Myocyte (in vitro differentiated cells): Measurements from ENCODE around the gene CYP3A7. TPM values are rescaled to one million over a fixed set of nuclear protein-coding genes. Genes with fewer than 3 reads are reported as not detected.
"Not testable (repeated sequence)": the region's sequence is repeated elsewhere in the genome, so short reads cannot be mapped to it uniquely, and the experiment has no call there.

Source experiments
- DNase-seq: peaks from one replicate; pipeline ENCODE4 v3.0.0-alpha.2; 2012; ENCODE audit warnings: low read depth
- total RNA-seq: library from RNA; depleted of rRNA; stranded (reverse); fragments of >200 nt; gene quantifications from 2 replicates; pipeline ENCODE4 v1.2.3, GENCODE V29; 2014

Gene CYP3A7
- total RNA-seq, 1 donor from 2014 or later = 0.29 TPM

DNA sequence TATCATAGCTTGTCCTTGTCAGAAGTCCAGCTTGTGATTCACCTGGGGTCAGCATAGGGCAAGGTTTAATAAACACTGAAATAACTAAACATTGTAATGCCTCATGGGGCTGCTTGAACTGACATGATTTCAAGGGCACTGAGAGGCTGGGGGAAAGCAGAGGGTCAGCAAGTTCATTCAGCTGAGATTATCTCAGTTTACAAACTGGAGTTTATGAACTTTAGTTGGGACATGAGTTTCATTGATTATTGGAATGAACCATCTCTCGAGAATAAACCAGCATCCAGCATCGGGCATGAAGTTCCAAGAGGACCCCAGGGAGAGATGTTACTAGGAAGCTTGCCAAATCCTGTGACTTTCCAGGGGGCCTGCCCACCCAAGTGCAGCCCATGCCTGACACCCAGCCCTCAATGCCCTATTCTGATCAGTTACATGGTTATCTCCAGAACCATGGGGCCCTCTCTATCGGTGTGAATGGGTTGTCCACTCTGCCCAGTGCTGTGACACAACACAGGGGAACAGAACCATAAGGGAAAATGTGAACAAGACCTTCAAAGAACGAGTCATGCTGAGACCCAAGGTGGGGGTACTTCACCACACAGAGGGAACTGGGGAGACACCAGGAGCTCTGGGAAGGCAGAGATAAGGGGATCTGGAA lies 7.9 kb upstream of the CYP3A7 start:
- DNase-seq = no peak

DNA sequence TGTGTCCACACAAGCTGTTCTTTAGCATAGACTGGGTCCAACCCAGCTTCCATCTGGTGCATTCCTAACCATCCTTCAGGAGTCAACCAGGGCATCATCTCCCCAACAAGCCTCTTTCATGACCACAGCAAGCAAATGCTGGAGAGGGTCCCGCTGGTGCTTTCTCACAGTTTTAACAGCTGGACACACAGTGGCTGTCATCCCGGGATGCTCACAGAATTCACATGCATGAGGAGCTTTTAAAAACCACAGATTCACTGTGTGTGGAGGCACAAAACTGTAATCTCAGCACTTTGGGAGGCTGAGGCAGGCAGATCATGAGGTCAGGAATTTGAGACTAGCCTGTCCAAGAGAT lies 6.4 kb upstream of the CYP3A7 start:
- peak; percentile 91 for DNase-seq

DNA sequence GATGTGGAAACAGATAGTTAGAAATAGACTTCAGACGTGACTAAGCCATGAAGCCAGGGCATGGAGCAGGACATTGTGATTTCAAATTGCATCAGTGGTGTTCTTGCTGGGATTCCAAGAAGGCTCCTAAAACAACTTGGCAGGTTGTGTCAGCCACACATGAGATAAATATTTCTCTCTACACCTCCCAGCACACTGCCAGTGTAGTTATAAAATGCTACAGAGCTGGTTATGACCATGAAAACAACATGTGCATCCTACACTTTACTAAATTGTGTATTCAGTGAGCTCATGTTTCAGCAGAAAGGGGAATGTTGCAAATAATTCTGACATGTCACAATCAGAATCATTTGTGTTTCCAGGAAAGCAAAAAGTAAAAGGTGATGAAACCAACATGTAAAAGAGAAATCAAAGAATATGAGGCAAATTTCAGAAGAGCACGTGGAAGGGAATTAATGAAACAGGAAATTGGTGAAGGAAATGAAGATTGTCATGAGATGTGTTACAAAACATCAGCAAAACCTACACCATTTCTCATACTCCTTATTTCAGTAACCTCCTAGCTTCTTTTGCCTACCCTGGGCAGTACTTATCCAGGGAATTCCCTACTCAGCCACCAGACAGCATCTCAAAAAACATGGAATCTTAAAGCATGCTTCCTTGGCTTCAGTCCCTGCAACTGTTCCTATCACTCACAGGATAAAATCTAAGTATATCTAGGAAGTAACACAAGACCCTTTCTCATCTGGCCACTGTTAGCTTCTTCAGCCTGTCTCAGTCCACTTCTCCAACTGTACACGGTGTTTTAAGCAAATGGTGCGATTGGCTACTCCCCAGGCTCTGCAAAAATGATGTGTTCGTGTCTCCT lies 5.8 kb upstream of the CYP3A7 start:
- peak; percentile 99 for DNase-seq

DNA sequence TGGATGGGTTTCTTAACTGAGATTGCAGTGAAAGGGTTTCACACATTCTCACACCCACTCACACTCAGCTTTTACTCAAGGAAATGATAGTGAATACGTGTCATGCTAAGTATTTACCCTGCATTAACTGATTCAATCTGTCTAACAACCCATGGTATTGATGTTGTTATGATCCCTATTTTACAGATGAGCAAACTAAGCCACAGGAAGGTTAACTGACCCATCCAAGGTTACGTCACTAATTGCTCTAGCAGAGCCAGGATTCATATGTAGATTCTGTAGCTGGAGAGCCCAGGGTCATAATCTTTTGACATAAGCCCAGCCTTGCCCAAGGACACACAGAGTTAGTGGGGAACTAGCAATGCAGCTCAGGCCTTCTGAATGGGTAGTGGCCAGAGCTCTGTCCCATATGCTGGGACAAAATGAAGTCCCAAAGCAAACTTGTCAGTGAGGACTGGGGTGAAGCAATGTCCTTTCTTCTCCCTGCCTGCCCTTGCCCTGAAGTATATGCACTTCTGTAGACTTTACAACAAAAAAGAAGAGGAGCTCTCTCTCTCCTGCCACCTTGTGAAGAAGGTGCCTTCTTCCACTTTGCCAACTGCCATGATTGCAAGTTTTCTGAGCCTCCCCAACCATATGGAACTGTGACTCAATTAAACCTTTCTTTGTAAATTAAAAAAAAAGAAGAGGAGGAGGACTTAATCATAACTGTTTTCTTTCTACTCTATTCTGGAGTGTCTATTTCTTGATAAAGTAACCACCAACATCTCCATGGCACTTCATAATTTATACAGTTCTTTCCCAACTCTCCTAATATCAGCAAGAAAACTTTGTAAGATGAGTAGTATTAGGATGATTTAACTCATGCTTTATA lies 4.9 kb upstream of the CYP3A7 start:
- DNase-seq = no peak

DNA sequence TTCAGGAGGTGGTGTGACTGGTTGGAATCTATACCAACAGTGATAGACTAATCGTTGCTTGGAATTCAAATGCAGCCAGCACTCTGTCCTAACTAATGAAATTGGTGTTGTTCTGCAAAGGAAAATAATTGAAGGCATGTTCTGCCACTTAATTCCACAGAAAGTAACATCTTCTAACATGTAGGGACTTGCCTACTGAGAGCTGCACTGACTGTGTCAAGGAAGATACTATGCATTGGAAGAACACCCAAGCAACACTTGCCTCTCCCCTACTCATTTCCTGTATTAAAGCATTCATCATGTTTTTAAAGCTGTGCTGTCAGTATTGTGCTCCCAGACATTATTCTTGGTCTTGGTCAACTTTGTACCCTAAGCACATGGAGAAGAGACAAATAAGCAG lies 2.7 kb upstream of the CYP3A7 start:
- DNase-seq = no peak

DNA sequence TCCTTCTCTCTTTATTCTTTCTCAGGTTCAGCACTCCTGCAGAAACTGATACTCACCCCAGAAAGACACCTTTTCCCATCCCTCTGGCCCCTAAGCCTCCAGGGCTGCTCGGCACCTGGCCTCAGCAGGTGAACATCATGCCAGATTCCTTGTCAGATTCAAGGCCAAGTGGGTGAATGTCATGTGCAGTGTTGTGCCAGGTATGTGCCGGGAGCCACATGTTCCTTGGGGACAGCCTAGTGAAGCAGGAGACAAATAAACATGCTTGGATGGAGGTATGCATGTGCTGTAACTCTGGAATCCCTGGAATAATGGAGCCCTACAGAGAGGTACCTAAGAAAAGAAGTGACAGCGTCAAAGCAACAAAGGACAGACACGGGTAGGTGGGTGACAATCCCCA lies 1.7 kb upstream of the CYP3A7 start:
- DNase-seq = not testable (repeated sequence)

DNA sequence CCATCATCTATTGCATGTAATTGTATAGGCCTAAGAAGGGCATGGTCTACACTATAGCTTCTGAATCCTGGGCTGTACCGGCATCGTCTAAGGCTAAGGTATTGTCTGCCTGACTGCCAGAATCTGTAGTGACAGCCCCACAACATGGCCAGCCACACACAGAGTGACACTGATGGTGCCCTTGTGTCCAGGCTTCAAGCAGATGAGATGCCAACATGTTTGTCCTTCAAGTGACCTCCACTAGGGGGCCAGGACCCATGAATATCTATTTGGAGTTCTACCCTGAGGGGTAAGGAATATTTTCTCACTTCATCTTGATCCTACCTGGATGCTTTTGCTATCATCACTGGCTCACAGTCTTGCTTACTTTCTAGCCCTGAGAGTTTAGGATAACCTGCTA lies 1.5 kb downstream of the CYP3A7 start:
- DNase-seq = no peak

DNA sequence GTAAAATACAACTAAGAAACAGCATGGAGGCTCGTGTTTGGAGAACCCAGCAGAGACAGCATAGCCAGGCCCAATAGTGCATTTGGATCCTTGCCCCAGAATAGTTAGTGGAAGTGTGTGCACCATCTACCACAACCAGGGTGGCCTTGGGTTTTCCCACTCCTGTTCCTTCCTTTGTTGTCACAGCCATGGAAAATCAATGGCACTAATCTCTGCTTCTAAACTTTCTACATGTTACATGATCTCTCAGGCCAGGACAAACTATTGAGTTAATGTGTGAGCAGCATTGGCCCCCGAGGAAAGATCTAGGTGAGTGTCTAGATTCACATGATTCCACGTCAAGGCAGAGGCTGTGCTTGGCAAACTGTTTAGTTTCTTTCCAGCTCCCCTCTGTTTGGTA lies 2.0 kb downstream of the CYP3A7 start:
- DNase-seq = no peak

DNA sequence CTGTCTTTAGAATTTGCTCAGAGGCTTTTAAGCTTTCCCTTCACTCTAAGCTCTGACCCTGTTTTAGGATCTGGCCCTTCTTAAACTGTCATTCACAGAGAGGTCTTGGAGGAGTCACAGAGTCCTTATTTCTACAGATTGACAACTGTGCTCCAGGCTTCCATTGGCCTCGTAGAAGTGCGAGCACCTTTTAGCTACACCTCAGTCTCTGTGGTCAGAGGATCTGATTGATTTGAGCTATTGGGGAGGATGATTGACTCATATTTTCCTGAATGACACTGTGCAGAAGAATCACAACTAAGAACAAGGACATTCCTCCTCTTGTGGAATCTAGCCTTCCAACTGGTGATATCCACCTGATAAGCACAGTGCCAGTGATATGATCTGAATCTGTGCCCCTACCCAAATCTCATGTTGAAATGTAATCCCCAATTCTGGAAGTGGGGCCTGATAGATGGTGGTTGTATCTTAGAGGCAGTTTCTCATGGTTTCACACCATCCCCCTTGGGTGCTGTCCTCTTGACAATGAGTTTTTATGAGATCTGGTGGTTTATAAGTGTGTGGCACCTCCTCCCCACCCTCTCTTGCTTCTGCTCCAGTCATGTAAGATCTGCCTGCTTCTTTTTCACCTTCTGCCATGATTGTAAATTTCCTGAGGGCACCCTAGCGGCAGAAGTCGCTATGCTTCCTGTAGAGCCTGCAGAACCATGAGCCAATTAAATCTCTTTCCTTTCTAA lies 3.2 kb downstream of the CYP3A7 start:
- DNase-seq = no peak

DNA sequence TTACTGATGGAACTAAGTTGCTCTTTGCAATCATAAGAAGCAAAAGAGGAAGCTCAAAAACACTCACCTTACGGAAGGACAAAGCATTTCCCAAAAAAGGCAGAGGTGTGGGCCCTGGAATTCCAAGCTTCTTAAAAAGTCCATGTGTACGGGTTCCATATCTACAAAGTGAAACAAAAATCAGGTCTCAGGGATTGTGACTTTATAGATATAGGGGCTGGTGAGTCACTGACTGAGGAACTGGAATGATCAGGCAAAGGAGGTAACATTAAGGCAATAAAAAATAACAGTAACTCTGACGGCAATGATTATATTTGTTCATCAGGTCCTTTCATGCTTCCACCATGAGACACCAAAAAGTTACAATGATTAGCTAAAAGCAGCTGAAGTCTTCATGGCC lies 4.0 kb downstream of the CYP3A7 start:
- no peak for DNase-seq

DNA sequence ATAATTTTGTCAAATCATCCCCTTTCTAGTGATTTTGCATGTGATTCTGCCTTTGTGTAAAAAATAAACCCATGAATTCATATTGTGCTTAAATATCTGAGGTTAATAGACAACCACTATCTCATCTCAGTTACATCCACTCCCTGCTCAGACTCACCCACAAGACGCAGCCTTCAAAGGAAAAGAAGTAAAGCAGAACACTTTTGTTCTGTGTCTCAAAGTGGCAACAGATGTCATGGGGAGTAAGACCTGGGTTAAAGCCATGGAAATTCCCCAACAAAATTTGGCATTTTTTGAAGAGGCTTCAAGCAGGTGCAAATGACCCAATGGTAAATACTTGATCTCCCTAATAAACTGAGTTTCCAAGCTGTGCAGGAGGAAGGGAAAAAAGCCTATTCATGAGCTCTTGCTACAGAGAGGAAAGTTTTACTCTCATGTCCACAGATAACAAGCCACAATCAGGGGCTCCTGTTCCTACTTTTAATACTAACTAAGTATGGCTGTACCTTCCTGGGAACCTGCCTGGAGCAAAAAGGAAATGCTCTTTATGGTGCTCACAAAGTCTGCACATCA lies 4.7 kb downstream of the CYP3A7 start:
- peak; percentile 77 for DNase-seq

DNA sequence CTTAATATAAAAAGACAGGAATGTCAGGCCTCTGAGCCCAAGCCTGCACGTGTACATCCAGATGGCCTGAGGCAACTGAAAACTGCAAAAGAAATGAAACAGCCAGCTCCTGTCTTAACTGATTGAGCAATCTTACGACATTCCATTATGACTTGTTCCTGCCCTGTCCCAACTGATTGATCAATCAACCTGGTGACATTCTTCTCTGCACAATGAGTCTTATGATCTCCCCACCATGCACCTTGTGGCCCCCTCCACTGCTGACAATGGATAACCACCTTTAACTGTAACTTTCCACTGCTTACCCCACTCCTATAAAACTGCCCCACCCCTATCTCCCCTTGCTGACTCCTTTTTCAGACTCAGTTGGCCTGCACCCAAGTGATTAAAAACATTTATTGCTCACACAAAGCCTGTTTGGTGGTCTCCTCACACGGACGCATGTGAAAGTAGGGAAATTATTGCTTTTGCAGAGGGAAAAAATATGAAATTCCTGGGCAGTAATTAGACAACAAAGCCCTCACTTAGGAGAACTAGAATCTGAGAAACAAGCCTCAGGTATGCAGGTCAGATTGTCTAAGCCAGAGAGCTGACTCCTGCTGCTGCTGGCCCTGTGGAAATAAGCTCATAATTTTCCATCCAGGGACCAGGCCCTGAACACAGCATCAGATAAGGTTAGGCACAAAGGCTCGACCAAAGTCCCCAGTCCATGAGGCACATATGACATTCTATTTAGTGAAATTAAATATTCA lies 5.3 kb downstream of the CYP3A7 start:
- no peak for DNase-seq

DNA sequence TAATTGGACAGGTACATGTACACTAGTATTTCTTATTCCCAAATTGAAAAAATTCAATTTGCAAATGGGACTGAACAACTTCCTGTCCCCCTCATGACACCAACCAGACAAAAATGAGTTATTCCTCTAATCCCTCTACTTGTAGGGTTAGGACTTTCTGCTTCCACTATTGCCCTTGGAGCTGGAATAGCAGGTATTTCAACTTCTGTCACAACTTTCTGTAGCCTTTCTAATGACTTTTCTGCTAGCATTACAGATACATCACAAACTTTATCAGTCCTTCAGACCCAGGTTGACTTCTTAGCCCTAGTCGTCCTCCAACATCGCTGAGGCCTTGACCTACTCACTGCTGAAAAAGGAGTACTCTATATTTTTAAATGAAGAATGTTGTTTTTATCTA lies 6.4 kb downstream of the CYP3A7 start:
- no peak for DNase-seq

DNA sequence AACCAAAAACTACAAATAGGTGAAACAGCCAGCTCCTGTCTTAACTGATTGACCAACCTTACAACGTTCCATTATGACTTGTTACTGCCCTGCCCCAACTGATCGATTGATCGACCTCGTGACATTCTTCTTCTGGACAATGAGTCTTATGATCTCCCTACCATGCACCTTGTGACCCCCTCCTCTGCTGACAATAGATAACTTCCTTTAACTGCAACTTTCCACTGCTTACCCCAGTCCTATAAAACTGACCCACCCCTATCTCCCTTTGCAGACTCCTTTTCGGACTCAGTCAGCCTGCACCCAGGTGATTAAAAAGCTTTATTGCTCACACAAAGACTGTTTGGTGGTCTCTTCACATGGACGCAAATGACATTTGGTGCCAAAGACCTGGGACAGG lies 11.8 kb downstream of the CYP3A7 start:
- not testable (repeated sequence) for DNase-seq

DNA sequence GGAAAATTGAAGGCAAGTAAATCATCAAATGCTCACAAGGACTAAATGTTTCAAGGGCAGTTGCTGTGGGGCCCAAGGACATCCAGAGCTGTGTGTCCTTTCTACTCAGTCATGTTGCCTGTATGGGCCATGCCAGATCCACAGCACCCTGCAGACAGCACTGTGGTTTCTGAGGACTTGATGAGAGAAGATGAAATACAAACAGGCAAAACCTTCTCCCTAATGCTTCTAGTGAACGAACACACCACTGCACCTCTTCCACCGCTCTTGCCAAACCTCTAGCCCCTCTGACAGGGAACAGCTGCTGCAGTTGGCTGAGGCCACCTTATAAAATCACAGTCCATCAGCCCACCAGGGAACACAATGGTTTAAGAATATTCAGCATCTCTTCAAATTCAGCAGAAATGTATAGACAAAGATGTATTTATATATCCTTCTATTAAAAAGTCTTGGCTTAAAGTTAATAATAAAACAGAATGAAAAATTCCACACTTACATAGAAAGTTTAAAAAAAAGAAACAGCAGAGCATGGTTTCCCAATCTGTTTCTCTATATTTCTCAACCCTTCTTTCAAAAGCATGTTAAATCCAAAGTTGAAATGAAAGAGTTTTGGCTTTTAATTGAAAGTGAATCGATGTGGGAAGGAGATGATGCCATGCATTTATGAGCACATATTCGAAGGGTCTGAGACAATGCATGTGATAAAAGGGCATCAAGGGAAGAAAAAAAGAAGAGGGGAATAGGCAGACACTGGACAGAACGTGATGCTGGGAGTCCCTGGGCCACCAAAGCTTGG lies 14.0 kb downstream of the CYP3A7 start:
- DNase-seq = peak; percentile 48

DNA sequence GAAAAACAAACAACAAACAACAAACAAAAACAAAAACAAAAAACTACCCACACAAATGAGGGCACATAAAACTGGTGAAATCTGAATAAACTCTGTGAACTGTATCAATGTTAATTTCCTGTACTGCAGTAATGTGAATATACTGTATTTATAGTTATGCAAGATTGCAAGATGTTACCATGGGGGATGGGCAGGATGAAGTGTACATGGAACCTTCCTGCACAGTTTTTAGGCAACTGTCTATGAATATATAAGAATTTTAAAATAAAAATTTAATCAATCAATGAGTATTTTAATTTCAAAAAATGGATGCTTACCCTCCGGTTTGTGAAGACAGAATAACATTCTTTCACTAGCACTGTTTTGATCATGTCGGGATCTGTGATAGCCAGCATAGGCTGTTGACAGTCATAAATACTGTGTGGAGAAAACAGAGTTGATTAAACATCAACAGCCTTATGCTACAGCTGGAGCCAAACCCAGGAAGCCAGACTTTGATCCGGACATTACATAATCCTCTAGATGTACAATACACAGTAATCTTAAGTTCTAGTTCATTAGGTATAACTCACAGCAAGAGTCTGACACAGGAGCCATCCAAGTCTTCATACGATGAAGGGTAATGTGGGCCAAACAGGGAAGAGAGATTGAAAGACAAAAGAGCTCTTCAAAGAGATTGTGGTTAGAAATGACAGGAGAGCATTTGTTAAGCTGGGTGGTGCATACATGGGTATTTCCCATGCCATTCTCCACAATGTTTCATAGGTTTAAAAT lies 14.8 kb downstream of the CYP3A7 start:
- no peak for DNase-seq

DNA sequence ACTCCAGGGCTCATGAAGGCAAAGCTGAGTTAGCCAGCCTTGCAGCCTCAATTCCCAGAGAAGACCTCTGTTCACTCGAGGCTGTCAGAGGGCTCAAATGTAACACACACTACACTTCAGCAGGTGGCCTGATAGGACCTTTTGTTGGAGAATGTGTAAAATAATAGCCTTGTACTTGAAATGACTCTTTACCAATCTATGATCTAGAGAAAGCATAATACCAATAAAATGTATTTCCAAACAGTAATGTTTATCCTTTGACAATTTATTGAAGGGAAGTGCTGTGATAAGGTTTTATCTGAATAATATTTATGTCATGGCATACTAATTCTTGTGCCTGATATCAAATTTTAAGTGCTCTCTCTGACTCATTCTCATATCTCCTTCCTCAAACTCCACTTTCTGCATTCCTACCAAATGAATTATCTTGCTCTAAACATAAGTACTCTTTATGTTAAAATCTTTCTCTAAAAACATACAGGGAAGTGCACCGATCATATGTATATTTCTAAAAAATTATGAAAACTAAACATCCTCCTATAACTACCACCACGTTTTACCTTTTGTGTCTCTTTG lies 20.9 kb downstream of the CYP3A7 start:
- no peak for DNase-seq
